H1 (cell line): Measurements from ENCODE around the gene ADAMTS4. TPM values are rescaled to one million over a fixed set of nuclear protein-coding genes. Genes with fewer than 3 reads are reported as not detected.

Experiments
- CTCF ChIA-PET: fragments of 300-600 bp; sonication (Branson Sonifier 250); formaldehyde crosslinking; loops from one replicate; lab custom pipeline; 2021; ENCODE audit not compliant: partially characterized antibody; lab: Charles Lee
- POLR2A ChIA-PET: fragments of 300-600 bp; sonication (Branson Sonifier 250); formaldehyde crosslinking; loops from one replicate; lab custom pipeline; 2021; ENCODE audit warnings: inconsistent platforms; ENCODE audit not compliant: partially characterized antibody; lab: Charles Lee
- DNase-seq, 2 experiments: peaks; one replicate each; pipeline versions ENCODE4 v3.0.0 to v3.0.0-alpha.2; 2010 to 2022; ENCODE audit warnings: low spot score in 2 of 2, low read depth in 1 of 2, mixed read lengths in 1 of 2
- FAIRE-seq: peaks from 2 replicates; lab custom pipeline; 2011; peaks lifted over from hg19 to GRCh38; lab: Jason Lieb, UNC
- H2AFZ ChIP-seq: 2 replicates; pipeline ENCODE4 v1.8.1; 2012; ENCODE audit warnings: low read length, inconsistent platforms
- H2AK5ac ChIP-seq: 2 replicates; pipeline ENCODE4 v1.6.1; 2013; ENCODE audit warnings: low read depth, low read length
- H2BK120ac ChIP-seq: replicated peaks from 2 replicates; pipeline ENCODE3; 2013; ENCODE audit warnings: low read depth, low read length, inconsistent platforms
- H2BK12ac ChIP-seq: 2 replicates; pipeline ENCODE4 v1.6.1; 2013; ENCODE audit warnings: low read depth, low read length
- H2BK15ac ChIP-seq: 2 replicates; pipeline ENCODE4 v1.6.1; 2013; ENCODE audit warnings: low read length
- H2BK20ac ChIP-seq: 2 replicates; pipeline ENCODE4 v1.6.1; 2013; ENCODE audit warnings: low read length
- H2BK5ac ChIP-seq: 2 replicates; pipeline ENCODE4 v1.6.1; 2013; ENCODE audit warnings: low read depth, low read length
- H3K14ac ChIP-seq: 2 replicates; pipeline ENCODE4 v1.6.1; 2013; ENCODE audit warnings: inconsistent platforms; ENCODE audit not compliant: insufficient read length
- H3K18ac ChIP-seq: 2 replicates; pipeline ENCODE4 v1.6.1; 2013; ENCODE audit warnings: low read length; ENCODE audit errors: extremely low read depth
- H3K23ac ChIP-seq: 2 replicates; pipeline ENCODE4 v1.6.1; 2013; ENCODE audit warnings: inconsistent platforms; ENCODE audit not compliant: insufficient read length
- H3K23me2 ChIP-seq: 2 replicates; pipeline ENCODE4 v1.6.1; 2013; ENCODE audit warnings: low read depth, low read length
- H3K27ac ChIP-seq: 2 replicates; pipeline ENCODE4 v1.6.1; 2011; ENCODE audit warnings: low read depth, low read length, inconsistent platforms
- H3K27me3 ChIP-seq, 4 experiments: replicated peaks in 1 of 4; 1 replicate in 1 of 4; 2 replicates in 3 of 4; pipeline versions ENCODE4 v1.6.1 to v1.8.1; 2011 to 2013; ENCODE audit warnings: low read length in 3 of 4, mild to moderate bottlenecking in 3 of 4, inconsistent platforms in 2 of 4, mixed read lengths in 2 of 4, moderate library complexity in 1 of 4; ENCODE audit not compliant: control insufficient read depth in 3 of 4, insufficient read depth in 3 of 4; ENCODE audit errors: extremely low read depth in 1 of 4
- H3K36me3 ChIP-seq, 4 experiments: 2 replicates each; pipeline versions ENCODE4 v1.6.1 to v1.8.1; 2011 to 2013; ENCODE audit warnings: mild to moderate bottlenecking in 4 of 4, low read length in 3 of 4, moderate library complexity in 2 of 4, control low read depth in 1 of 4, inconsistent platforms in 1 of 4; ENCODE audit not compliant: insufficient read depth in 4 of 4, control insufficient read depth in 2 of 4
- H3K4ac ChIP-seq: replicated peaks from 2 replicates; pipeline ENCODE3; 2013; ENCODE audit warnings: low read length, low read depth, mixed read lengths, inconsistent platforms; ENCODE audit not compliant: insufficient read length
- H3K4me1 ChIP-seq, 4 experiments: replicated peaks in 1 of 4; 1 replicate in 1 of 4; 2 replicates in 3 of 4; pipeline versions ENCODE4 v1.6.1 to v1.8.1; 2011 to 2013; ENCODE audit warnings: low read length in 3 of 4, inconsistent platforms in 2 of 4, mixed read lengths in 1 of 4; ENCODE audit not compliant: insufficient read depth in 4 of 4, control insufficient read depth in 3 of 4
- H3K4me2 ChIP-seq, 2 experiments: 2 replicates each; pipeline versions ENCODE4 v1.6.1 to v1.8.1; 2011 to 2013; ENCODE audit warnings: low read depth in 2 of 2, low read length in 2 of 2, control low read depth in 1 of 2, inconsistent platforms in 1 of 2, mild to moderate bottlenecking in 1 of 2; ENCODE audit not compliant: insufficient read depth in 1 of 2
- H3K4me3 ChIP-seq, 4 experiments: fragments of 200-600, 300-600 bp in 1 of 4; sonication (generic), shearing (Covaris generic), sonication (Bioruptor Twin) in 1 of 4; 2 replicates each; pipeline versions ENCODE4 v1.5.1 to v1.8.1; 2011 to 2016; ENCODE audit warnings: low read length in 4 of 4, low read depth in 3 of 4, control low read depth in 2 of 4, inconsistent platforms in 2 of 4, mild to moderate bottlenecking in 2 of 4, mixed read lengths in 1 of 4, moderate library complexity in 1 of 4; ENCODE audit not compliant: insufficient read depth in 2 of 4; ENCODE audit errors: extremely low read depth in 1 of 4
- H3K56ac ChIP-seq: replicated peaks from 2 replicates; pipeline ENCODE3; 2013; ENCODE audit warnings: low read depth, mild to moderate bottlenecking, mixed read lengths, low read length, inconsistent platforms; ENCODE audit not compliant: insufficient read length
- H3K79me1 ChIP-seq: 2 replicates; pipeline ENCODE4 v1.6.1; 2013; ENCODE audit warnings: low read depth, low read length, control low read depth
- H3K79me2 ChIP-seq, 2 experiments: 2 replicates each; pipeline versions ENCODE4 v1.6.1 to v1.8.1; 2012 to 2013; ENCODE audit warnings: low read length in 2 of 2, mild to moderate bottlenecking in 2 of 2, inconsistent platforms in 1 of 2; ENCODE audit not compliant: insufficient read depth in 2 of 2, control insufficient read depth in 1 of 2
- H3K9ac ChIP-seq, 4 experiments: replicated peaks in 1 of 4; 1 replicate in 1 of 4; 2 replicates in 3 of 4; pipeline versions ENCODE4 v1.6.1 to v1.8.1; 2011 to 2013; ENCODE audit warnings: low read depth in 3 of 4, low read length in 3 of 4, control low read depth in 2 of 4, mild to moderate bottlenecking in 2 of 4, moderate library complexity in 2 of 4, inconsistent platforms in 1 of 4; ENCODE audit errors: extremely low read depth in 1 of 4
- H3K9me3 ChIP-seq, 2 experiments: 2 replicates each; pipeline versions ENCODE4 v1.6.1 to v1.8.1; 2012 to 2013; ENCODE audit warnings: mild to moderate bottlenecking in 2 of 2, moderate library complexity in 2 of 2, control low read depth in 1 of 2, inconsistent platforms in 1 of 2, low read depth in 1 of 2, low read length in 1 of 2, mixed read lengths in 1 of 2; ENCODE audit not compliant: insufficient read depth in 2 of 2
- H4K20me1 ChIP-seq, 2 experiments: replicated peaks in 1 of 2; 2 replicates each; pipeline versions ENCODE3 to v1.8.1; 2011 to 2013; ENCODE audit warnings: inconsistent platforms in 2 of 2, low read length in 2 of 2, mild to moderate bottlenecking in 1 of 2; ENCODE audit not compliant: insufficient read depth in 2 of 2, control insufficient read depth in 1 of 2
- H4K5ac ChIP-seq: 2 replicates; pipeline ENCODE4 v1.6.1; 2013; ENCODE audit warnings: low read length, low read depth, mixed read lengths, inconsistent platforms; ENCODE audit not compliant: insufficient read length
- H4K8ac ChIP-seq: 2 replicates; pipeline ENCODE4 v1.8.0; 2013; ENCODE audit warnings: mild to moderate bottlenecking, moderate library complexity, low read length, inconsistent platforms; ENCODE audit not compliant: insufficient read depth; ENCODE audit errors: extremely low read depth
- H4K91ac ChIP-seq: replicated peaks from 2 replicates; pipeline ENCODE3; 2013; ENCODE audit warnings: low read length, mixed read lengths, inconsistent platforms; ENCODE audit not compliant: insufficient read length
- CREB1 ChIP-seq: IDR thresholded peaks from 2 replicates; pipeline ENCODE4 v1.6.1; 2012; ENCODE audit warnings: inconsistent platforms
- E2F6 ChIP-seq: IDR thresholded peaks from 2 replicates; pipeline ENCODE4 v1.6.1; 2012; ENCODE audit warnings: inconsistent platforms
- GABPA ChIP-seq: IDR thresholded peaks from 2 replicates; pipeline ENCODE4 v1.6.1; 2011; ENCODE audit warnings: mild to moderate bottlenecking, low read length, moderate library complexity, borderline replicate concordance; ENCODE audit not compliant: insufficient read depth
- JUN ChIP-seq: IDR thresholded peaks from 2 replicates; pipeline ENCODE4 v1.6.1; 2011; ENCODE audit warnings: low read depth, mild to moderate bottlenecking, improper control_type of control experiment, low read length
- MAFK ChIP-seq: IDR thresholded peaks from 2 replicates; pipeline ENCODE4 v1.6.1; 2012; ENCODE audit warnings: low read depth, mild to moderate bottlenecking, improper control_type of control experiment, low read length
- POU5F1 ChIP-seq: IDR thresholded peaks from 2 replicates; pipeline ENCODE4 v1.6.1; 2011; ENCODE audit warnings: low read depth, mild to moderate bottlenecking, low read length, moderate library complexity
- TBP ChIP-seq: IDR thresholded peaks from 2 replicates; pipeline ENCODE4 v1.6.1; 2011; ENCODE audit warnings: low read depth, low read length, improper control_type of control experiment
- TEAD4 ChIP-seq: IDR thresholded peaks from 2 replicates; pipeline ENCODE4 v1.6.1; 2012; ENCODE audit warnings: low read depth, low read length, inconsistent platforms, mixed read lengths
- WGBS, 2 experiments: shearing (Covaris generic) in 1 of 2; methylation state at CpG; one replicate each; pipeline versions ENCODE4 v1.1.6 to v1.1.7; 2013 to 2015; ENCODE audit warnings: low lambda C conversion rate in 2 of 2, mixed read lengths in 2 of 2, inconsistent platforms in 1 of 2, low coverage in 1 of 2, missing lambda C conversion rate in 1 of 2; ENCODE audit not compliant: insufficient replicate concordance in 2 of 2, insufficient coverage in 1 of 2, insufficient read length in 1 of 2; ENCODE audit errors: extremely low coverage in 1 of 2, missing lambda C conversion rate in 1 of 2; 5-methylcytosine and 5-hydroxymethylcytosine counted together
- polyA plus RNA-seq, 7 experiments: library from polyadenylated mRNA; depleted of rRNA in 3 of 7; stranded (reverse) in 5 of 7; unstranded in 2 of 7; fragments of >200 nt in 5 of 7; fragments of 200-250 nt in 2 of 7; gene quantifications; 1 replicate in 5 of 7; 2 replicates in 1 of 7; 4 replicates in 1 of 7; pipeline versions ENCODE4 v1.2.1 to v1.2.3, GENCODE V29; 2011 to 2013; ENCODE audit warnings: missing spikeins in 2 of 7, mixed read lengths in 2 of 7
- total RNA-seq: library from RNA; stranded (reverse); fragmentation: NEBNext Ultra II Directional; extraction: Animal tissue kit (Norgen Biotek cat#: 25700); gene quantifications from 2 replicates; pipeline ENCODE4 v1.2.1, GENCODE V29; 2021

Gene ADAMTS4
- total and polyA plus RNA-seq, 2 of the 8 experiments (the other 6 are each of a cell fraction or from before 2014, with no cell fraction given), result 4.6 to 7.2 TPM

GRCh38 chr1:161192476-161193465 is 6.1 kb downstream of the ADAMTS4 start:
- Histone ChIP-seq H4K20me1 (no peaks in the 10 kb centered on the region), H2BK5ac (no peak overlapping the region; the same call in 1 of the 2 replicates), H3K9ac (no peak overlapping the region), H3K27me3 (no peaks in the 10 kb centered on the region; a peak in 1 of 7 replicates), H2BK15ac (no peak overlapping the region), H4K8ac (no peak overlapping the region), H3K18ac (no peak overlapping the region), H4K91ac (no peak overlapping the region), H2BK120ac (no peak overlapping the region), H2BK12ac (no peak overlapping the region), H3K79me1 (peaks cover 6% of the 10 kb centered on the region; the same call in 1 of the 2 replicates), H3K9me3 (no peaks in the 10 kb centered on the region), H2AK5ac (no peak overlapping the region), H3K4me1 (peaks cover 3 to 12% (median 11%) of the 10 kb centered on the region in 4 experiments), H2AFZ (no peak overlapping the region), H3K36me3 (peaks cover 4 to 14% (median 10%) of the 10 kb centered on the region in 4 experiments; a peak in 5 of 8 replicates), H2BK20ac (no peak overlapping the region), H3K4me2 (no peak overlapping the region), H3K4ac (no peak overlapping the region), H3K23me2 (peaks cover 2% of the 10 kb centered on the region; the same call in 1 of the 2 replicates), H3K14ac (no peak overlapping the region), H3K4me3 (no peak overlapping the region), H3K27ac (no peak overlapping the region), H3K23ac (no peak overlapping the region), H3K56ac (no peak overlapping the region), H3K79me2 (peaks cover 0 to 2% of the 10 kb centered on the region in 2 experiments; a peak in 1 of 4 replicates), H4K5ac (no peak overlapping the region)
- ChIA-PET CTCF (interaction anchor here (0.5 to 6.1 kb wide), 26 partner anchors 11 to 196 kb away, joined by 3 to 67 read pairs (median 5); partner anchors contain the start of genes APOA2, B4GALT3, FCER1G and NDUFS2), POLR2A (interaction anchor here (0.6 to 4.6 kb wide), 5 partner anchors 9 to 121 kb away, joined by 3 to 45 read pairs (median 3); partner anchors contain the start of genes B4GALT3 and NDUFS2)
- WGBS, 2 experiments, result 77% methylated on average over 15 of the region's 15 CpGs; no CpG with 5 or more reads in 1 of the 2 experiments
- FAIRE-seq, result peak; percentile 71
- peak in 1 of 2 experiments; percentile 70 for DNase-seq
- TF ChIP-seq CREB1, result no peak
- TF ChIP-seq JUN, result no peak
- no peak for TF ChIP-seq E2F6
- TF ChIP-seq POU5F1, result no peak
- TF ChIP-seq MAFK, result no peak
- TF ChIP-seq TBP, result peak; percentile 44; the same call in 1 of the 2 replicates
- TF ChIP-seq GABPA, result no peak
- TF ChIP-seq TEAD4, result 0 out of 2 replicates have a peak, but pooled peaks have one; percentile 44
